Cardiac muscle cell (in vitro differentiated cells and primary cell): ENCODE data around the gene CD99L2. TPM values are rescaled to one million over a fixed set of nuclear protein-coding genes. Genes with fewer than 3 reads are reported as not detected.
"Not testable (repeated sequence)": the region's sequence is repeated elsewhere in the genome, so short reads cannot be mapped to it uniquely, and the experiment has no call there.

Source experiments
- DNase-seq, 2 donors: peaks; one replicate each; pipeline versions ENCODE4 v3.0.0 to v3.0.0-alpha.2; 2010 to 2017; ENCODE audit warnings: low read depth in 1 of 2, low spot score in 1 of 2
- H3K27ac ChIP-seq: fragments of 200-600 bp; sonication (generic); 2 replicates; pipeline ENCODE4 v1.5.1; 2016
- H3K27me3 ChIP-seq: fragments of 200-600 bp; sonication (generic); 2 replicates; pipeline ENCODE4 v1.6.0; 2016; ENCODE audit warnings: control low read depth
- H3K36me3 ChIP-seq: fragments of 200-600 bp; sonication (generic); 2 replicates; pipeline ENCODE4 v1.5.1; 2016; ENCODE audit warnings: control low read depth
- H3K4me1 ChIP-seq: fragments of 200-600 bp; sonication (generic); 2 replicates; pipeline ENCODE4 v1.8.1; 2017; ENCODE audit warnings: low read depth, mild to moderate bottlenecking, mixed run types
- H3K4me3 ChIP-seq: fragments of 200-600 bp; sonication (generic); 2 replicates; pipeline ENCODE4 v1.5.1; 2016; ENCODE audit warnings: mild to moderate bottlenecking
- H3K9me3 ChIP-seq: fragments of 200-600 bp; sonication (generic); 2 replicates; pipeline ENCODE4 v1.5.1; 2017; ENCODE audit warnings: low read depth, mild to moderate bottlenecking, control low read depth
- CTCF ChIP-seq: IDR thresholded peaks from 2 replicates; pipeline ENCODE4 v1.5.1; 2012; ENCODE audit warnings: low read depth, mild to moderate bottlenecking, low read length
- polyA plus RNA-seq: library from polyadenylated mRNA; unstranded; fragments of >200 nt; fragmentation: Nextera tagmentation; extraction: Ambion mirVana; gene quantifications from 2 replicates; pipeline ENCODE4 v1.2.1, GENCODE V29; 2016
- total RNA-seq: library from RNA; depleted of rRNA; stranded (reverse); fragments of >200 nt; gene quantifications from 2 replicates; pipeline ENCODE4 v1.2.3, GENCODE V29; 2016

The CD99L2 gene
- total and polyA plus RNA-seq, 2 experiments from 2014 or later = 44.7 to 53.5 TPM

- H3K27ac ChIP-seq = no peak overlapping the region
- TF ChIP-seq CTCF = no peak
- no peaks in the 10 kb centered on the region for H3K4me1 ChIP-seq
- H3K4me3 ChIP-seq = no peak overlapping the region
- H3K27me3 ChIP-seq = no peaks in the 10 kb centered on the region
- no peak for DNase-seq
- no peaks in the 10 kb centered on the region for H3K36me3 ChIP-seq
- H3K9me3 ChIP-seq = no peaks in the 10 kb centered on the region
Observed at GRCh38 chrX:150834695-150835094, 63.8 kb downstream of the CD99L2 start.

GRCh38 chrX:150833454-150834056 is 64.9 kb downstream of the CD99L2 start:
- TF ChIP-seq CTCF = no peak
- peak in 1 of 2 donors; percentile 59 for DNase-seq
- H3K36me3 ChIP-seq = no peaks in the 10 kb centered on the region
- no peak overlapping the region for H3K27ac ChIP-seq
- no peaks in the 10 kb centered on the region for H3K4me1 ChIP-seq
- H3K27me3 ChIP-seq = no peaks in the 10 kb centered on the region
- no peak overlapping the region for H3K4me3 ChIP-seq
- H3K9me3 ChIP-seq = no peaks in the 10 kb centered on the region

GRCh38 chrX:150831863-150832262 is 66.6 kb downstream of the CD99L2 start:
- H3K36me3 ChIP-seq = no peaks in the 10 kb centered on the region
- H3K27ac ChIP-seq = no peak overlapping the region
- no peaks in the 10 kb centered on the region for H3K9me3 ChIP-seq
- no peak overlapping the region for H3K4me3 ChIP-seq
- no peak for DNase-seq
- TF ChIP-seq CTCF = no peak
- no peaks in the 10 kb centered on the region for H3K4me1 ChIP-seq
- H3K27me3 ChIP-seq = no peaks in the 10 kb centered on the region

GRCh38 chrX:150828785-150829184 is 69.7 kb downstream of the CD99L2 start:
- H3K4me1 ChIP-seq = no peaks in the 10 kb centered on the region
- no peaks in the 10 kb centered on the region for H3K27me3 ChIP-seq
- DNase-seq = no peak
- H3K27ac ChIP-seq = no peak overlapping the region
- no peaks in the 10 kb centered on the region for H3K36me3 ChIP-seq
- no peak overlapping the region for H3K4me3 ChIP-seq
- no peaks in the 10 kb centered on the region for H3K9me3 ChIP-seq
- no peak for TF ChIP-seq CTCF

- H3K9me3 ChIP-seq, H3K4me3 ChIP-seq, H3K27ac ChIP-seq, H3K36me3 ChIP-seq, DNase-seq, H3K4me1 ChIP-seq, H3K27me3 ChIP-seq: not testable (repeated sequence)
Observed at GRCh38 chrX:150824352-150824751, 74.1 kb downstream of the CD99L2 start.

- DNase-seq, H3K4me3 ChIP-seq, H3K27ac ChIP-seq, H3K4me1 ChIP-seq, H3K9me3 ChIP-seq, H3K27me3 ChIP-seq, H3K36me3 ChIP-seq: not testable (repeated sequence)
Observed at GRCh38 chrX:150823826-150824225, 74.6 kb downstream of the CD99L2 start.

- Histone ChIP-seq H3K9me3 (no peaks in the 10 kb centered on the region), H3K36me3 (no peaks in the 10 kb centered on the region), H3K4me1 (no peaks in the 10 kb centered on the region), H3K27ac (no peak overlapping the region), H3K4me3 (no peak overlapping the region), H3K27me3 (no peaks in the 10 kb centered on the region)
- TF ChIP-seq CTCF = no peak
- DNase-seq = no peak
Observed at GRCh38 chrX:150821971-150822370, 76.5 kb downstream of the CD99L2 start.
